IMR-90 (cell line): Measurements from ENCODE around the gene PALLD. TPM values are rescaled to one million over a fixed set of nuclear protein-coding genes. Genes with fewer than 3 reads are reported as not detected.

Experiments used
- ATAC-seq: fragments of 200-7000 bp; cut with Tn5 transposase; 2 replicates; pipeline ENCODE4 v1.9.1; 2020; ENCODE audit warnings: low read depth, mild to moderate bottlenecking, moderate library complexity
- BruUV-seq: library from RNA; stranded (reverse); fragments of 400-500 nt; replicated peaks from 2 replicates; lab custom pipeline; 2021; lab: Mats Ljungman, UMichigan
- CTCF ChIA-PET: fragments of 300-600 bp; formaldehyde crosslinking; extraction: SDS; loops from one replicate; lab custom pipeline; 2021; ENCODE audit warnings: antibody characterized with exemption; lab: Yijun Ruan, JAX
- POLR2A ChIA-PET: fragments of 300-600 bp; sonication (Branson Sonifier 250); formaldehyde crosslinking; loops from one replicate; lab custom pipeline; 2022; ENCODE audit warnings: antibody characterized with exemption; ENCODE audit not compliant: unreplicated experiment; lab: Charles Lee
- DNase-seq: peaks from one replicate; pipeline ENCODE4 v3.0.0; 2013
- H2AFZ ChIP-seq: replicated peaks from 2 replicates; pipeline ENCODE3; 2013; ENCODE audit warnings: low read length, mild to moderate bottlenecking; ENCODE audit not compliant: poor library complexity
- H2AK5ac ChIP-seq: 2 replicates; pipeline ENCODE4 v1.6.1; 2013; ENCODE audit warnings: low read depth, low read length, inconsistent platforms
- H2AK9ac ChIP-seq: replicated peaks from 2 replicates; pipeline ENCODE3; 2013; ENCODE audit warnings: mild to moderate bottlenecking, low read depth, low read length, moderate library complexity; ENCODE audit not compliant: poor library complexity
- H2BK120ac ChIP-seq: 2 replicates; pipeline ENCODE4 v1.6.1; 2013; ENCODE audit warnings: low read depth, low read length, inconsistent platforms
- H2BK15ac ChIP-seq: 3 replicates; pipeline ENCODE4 v1.6.1; 2013; ENCODE audit warnings: low read depth, low read length, inconsistent platforms
- H2BK20ac ChIP-seq: 2 replicates; pipeline ENCODE4 v1.6.1; 2013; ENCODE audit warnings: low read depth, mild to moderate bottlenecking, inconsistent platforms, low read length, moderate library complexity
- H2BK5ac ChIP-seq: 2 replicates; pipeline ENCODE4 v1.6.1; 2013; ENCODE audit warnings: mild to moderate bottlenecking, low read depth, low read length, inconsistent platforms; ENCODE audit not compliant: poor library complexity, severe bottlenecking
- H3K14ac ChIP-seq: replicated peaks from 2 replicates; pipeline ENCODE4 v1.6.1; 2013; ENCODE audit warnings: low read depth, low read length, inconsistent platforms
- H3K18ac ChIP-seq: 2 replicates; pipeline ENCODE4 v1.6.1; 2013; ENCODE audit warnings: low read depth, low read length, control low read depth
- H3K23ac ChIP-seq: 2 replicates; pipeline ENCODE4 v1.6.1; 2013; ENCODE audit warnings: low read depth, low read length, inconsistent platforms
- H3K27ac ChIP-seq: 2 replicates; pipeline ENCODE4 v1.5.1; 2013; ENCODE audit warnings: mild to moderate bottlenecking, control low read depth, low read length; ENCODE audit not compliant: insufficient read depth
- H3K27me3 ChIP-seq: 2 replicates; pipeline ENCODE4 v1.6.1; 2013; ENCODE audit warnings: low read length; ENCODE audit not compliant: control insufficient read depth, insufficient read depth
- H3K36me3 ChIP-seq: 2 replicates; pipeline ENCODE4 v1.6.1; 2013; ENCODE audit warnings: low read length, mixed read lengths; ENCODE audit not compliant: control insufficient read depth, insufficient read depth
- H3K4ac ChIP-seq: 2 replicates; pipeline ENCODE4 v1.6.1; 2013; ENCODE audit warnings: low read depth, low read length, inconsistent platforms
- H3K4me1 ChIP-seq: 2 replicates; pipeline ENCODE4 v1.6.1; 2013; ENCODE audit warnings: low read length, mixed read lengths; ENCODE audit not compliant: control insufficient read depth, insufficient read depth
- H3K4me2 ChIP-seq: 2 replicates; pipeline ENCODE4 v1.6.1; 2013; ENCODE audit warnings: low read depth, mild to moderate bottlenecking, control low read depth, low read length, moderate library complexity
- H3K4me3 ChIP-seq: 2 replicates; pipeline ENCODE4 v1.5.1; 2013; ENCODE audit warnings: low read depth, mild to moderate bottlenecking, control low read depth, low read length, moderate library complexity; ENCODE audit not compliant: insufficient read depth
- H3K56ac ChIP-seq: 2 replicates; pipeline ENCODE4 v1.6.1; 2013; ENCODE audit warnings: low read length, inconsistent platforms; ENCODE audit not compliant: insufficient read depth; ENCODE audit errors: extremely low read depth
- H3K79me1 ChIP-seq, 2 experiments: 2 replicates each; pipeline ENCODE4 v1.6.1; 2013; ENCODE audit warnings: low read length in 2 of 2, inconsistent platforms in 1 of 2, low read depth in 1 of 2
- H3K9ac ChIP-seq: 2 replicates; pipeline ENCODE4 v1.6.1; 2013; ENCODE audit warnings: low read depth, low read length, control low read depth
- H3K9me1 ChIP-seq: 2 replicates; pipeline ENCODE4 v1.6.1; 2013; ENCODE audit warnings: low read length, inconsistent platforms; ENCODE audit not compliant: insufficient read depth
- H3K9me3 ChIP-seq: 2 replicates; pipeline ENCODE4 v1.6.1; 2013; ENCODE audit warnings: low read length; ENCODE audit not compliant: control insufficient read depth, insufficient read depth
- H4K20me1 ChIP-seq: 2 replicates; pipeline ENCODE4 v1.6.1; 2013; ENCODE audit warnings: low read length, inconsistent platforms; ENCODE audit not compliant: insufficient read depth
- H4K5ac ChIP-seq: 2 replicates; pipeline ENCODE4 v1.6.1; 2013; ENCODE audit warnings: mild to moderate bottlenecking, low read depth, low read length, control low read depth
- H4K8ac ChIP-seq, 2 experiments: 2 replicates each; pipeline ENCODE4 v1.6.1; 2013; ENCODE audit warnings: low read depth in 2 of 2, low read length in 2 of 2, control low read depth in 1 of 2, inconsistent platforms in 1 of 2
- H4K91ac ChIP-seq: 2 replicates; pipeline ENCODE4 v1.6.1; 2013; ENCODE audit warnings: low read depth, low read length, inconsistent platforms; ENCODE audit not compliant: insufficient read depth
- BHLHE40 ChIP-seq: fragments of 150-350 bp; IDR thresholded peaks from 2 replicates; pipeline ENCODE4 v1.6.1; 2016; ENCODE audit warnings: mild to moderate bottlenecking, low read depth, low read length
- CHD1 ChIP-seq: IDR thresholded peaks from 2 replicates; pipeline ENCODE4 v1.6.1; 2012; ENCODE audit warnings: low read depth, low read length, improper control_type of control experiment
- FOS ChIP-seq: fragments of 150-350 bp; IDR thresholded peaks from 2 replicates; pipeline ENCODE4 v1.6.1; 2016; ENCODE audit warnings: low read depth, low read length
- MAFK ChIP-seq: IDR thresholded peaks from 2 replicates; pipeline ENCODE4 v1.6.1; 2012; ENCODE audit warnings: low read depth, low read length, improper control_type of control experiment
- MAZ ChIP-seq: IDR thresholded peaks from 2 replicates; pipeline ENCODE4 v1.6.1; 2012; ENCODE audit warnings: low read depth, mild to moderate bottlenecking, low read length, improper control_type of control experiment, moderate library complexity, borderline replicate concordance
- MXI1 ChIP-seq: IDR thresholded peaks from 2 replicates; pipeline ENCODE4 v1.6.1; 2012; ENCODE audit warnings: low read depth, mild to moderate bottlenecking, low read length, moderate library complexity, borderline replicate concordance
- POLR2A ChIP-seq: IDR thresholded peaks from 2 replicates; pipeline ENCODE4 v1.6.1; 2012; ENCODE audit warnings: mild to moderate bottlenecking, low read depth, low read length
- RAD21 ChIP-seq: IDR thresholded peaks from 2 replicates; pipeline ENCODE4 v1.6.1; 2012; ENCODE audit warnings: low read length, improper control_type of control experiment
- RFX5 ChIP-seq: IDR thresholded peaks from 2 replicates; pipeline ENCODE4 v1.8.0; 2012; ENCODE audit warnings: low read depth, mild to moderate bottlenecking, low read length, moderate library complexity
- SMC3 ChIP-seq: fragments of 150-350 bp; IDR thresholded peaks from 2 replicates; pipeline ENCODE4 v1.6.1; 2016; ENCODE audit warnings: low read depth, mild to moderate bottlenecking, antibody characterized with exemption, low read length, moderate library complexity
- WGBS, 2 experiments: methylation state at CpG; one replicate each; pipeline versions ENCODE4 v1.1.5 to v1.1.7; 2013; ENCODE audit warnings: missing lambda C conversion rate in 2 of 2; ENCODE audit not compliant: insufficient read length in 1 of 2; ENCODE audit errors: extremely low coverage in 2 of 2; 5-methylcytosine and 5-hydroxymethylcytosine counted together
- dilution Hi-C: fragments of 300-500 bp; cut with HindIII; formaldehyde crosslinking; loops from one replicate; pipeline ENCODE4 v1.14.3; 2018; ENCODE audit warnings: low sequenced_read_pairs; ENCODE audit not compliant: unreplicated experiment
- in situ Hi-C: fragments of 300-500 bp; cut with MboI; formaldehyde crosslinking; loops from 3 replicates; pipeline ENCODE4 v1.14.3; 2019; ENCODE audit warnings: low sequenced_read_pairs, inconsistent platforms, mixed read lengths
- intact Hi-C: fragments of 100-400 bp; cut with micrococcal nuclease; formaldehyde crosslinking; loops from 2 replicates; pipeline ENCODE4 v1.10.0; 2022
- polyA plus RNA-seq, 3 experiments: library from polyadenylated mRNA; depleted of rRNA; stranded (reverse); fragments of >200 nt; gene quantifications; 2 replicates each; pipeline ENCODE4 v1.2.3, GENCODE V29; 2012; ENCODE audit warnings: low replicate concordance in 1 of 3
- total RNA-seq: library from RNA; depleted of rRNA; stranded (reverse); fragments of >200 nt; gene quantifications from 2 replicates; pipeline ENCODE4 v1.2.3, GENCODE V29; 2012
- TF ChIP-seq, protein P1 (sequence below): conservative IDR thresholded peaks from 2 replicates; pipeline ENCODE4 v1.5.1; 2012; ENCODE audit warnings: mild to moderate bottlenecking, low read depth, low read length, improper control_type of control experiment
- TF ChIP-seq, protein P2 (sequence below): fragments of 150-350 bp; IDR thresholded peaks from 2 replicates; pipeline ENCODE4 v1.6.1; 2017; ENCODE audit warnings: mild to moderate bottlenecking, antibody characterized with exemption, low read length, low read depth

PALLD gene
- total and polyA plus RNA-seq, 2 of the 4 experiments (the other 2 are of a cell fraction) = 91.0 to 91.9 TPM

- Histone ChIP-seq H2AK9ac (no peak overlapping the region), H4K5ac (no peak overlapping the region), H3K23ac (no peak overlapping the region), H3K4ac (peak overlapping the region; percentile 14), H4K20me1 (no peaks in the 10 kb centered on the region), H3K27ac (no peak overlapping the region), H2BK15ac (peak overlapping the region; percentile 18; the same call in 1 of the 3 replicates), H3K9me1 (peaks cover 6% of the 10 kb centered on the region), H3K14ac (no peak overlapping the region), H2BK20ac (peak overlapping the region; percentile 73), H3K36me3 (no peaks in the 10 kb centered on the region), H2AK5ac (no peak overlapping the region), H2BK120ac (peak overlapping the region; percentile 11; the same call in 1 of the 2 replicates), H3K79me1 (0 out of 4 replicates have a peak, but pooled peaks cover 0 to 3% of the 10 kb centered on the region in 2 experiments), H3K27me3 (no peaks in the 10 kb centered on the region), H4K8ac (no peak overlapping the region), H3K9me3 (no peaks in the 10 kb centered on the region), H3K56ac (no peak overlapping the region), H3K4me3 (no peak overlapping the region), H3K9ac (no peak overlapping the region), H2BK5ac (no peak overlapping the region), H3K18ac (no peak overlapping the region), H3K4me2 (no peak overlapping the region), H2AFZ (no peak overlapping the region), H4K91ac (no peak overlapping the region), H3K4me1 (peaks cover 11% of the 10 kb centered on the region)
- no TSS peak for BruUV-seq
- dilution Hi-C loops (no loop called here), intact Hi-C loops (no loop called here), in situ Hi-C loops (no loop called here)
- WGBS, 2 experiments = 100% methylated on average over 1 of the region's 5 CpGs; no CpG with 5 or more reads in 1 of the 2 experiments
- TF ChIP-seq CHD1 (no peak), RFX5 (no peak), MXI1 (no peak), BHLHE40 (no peak), SMC3 (no peak), MAZ (no peak), POLR2A (no peak), FOS (no peak), MAFK (no peak), RAD21 (no peak)
- TF ChIP-seq, protein P1, sequence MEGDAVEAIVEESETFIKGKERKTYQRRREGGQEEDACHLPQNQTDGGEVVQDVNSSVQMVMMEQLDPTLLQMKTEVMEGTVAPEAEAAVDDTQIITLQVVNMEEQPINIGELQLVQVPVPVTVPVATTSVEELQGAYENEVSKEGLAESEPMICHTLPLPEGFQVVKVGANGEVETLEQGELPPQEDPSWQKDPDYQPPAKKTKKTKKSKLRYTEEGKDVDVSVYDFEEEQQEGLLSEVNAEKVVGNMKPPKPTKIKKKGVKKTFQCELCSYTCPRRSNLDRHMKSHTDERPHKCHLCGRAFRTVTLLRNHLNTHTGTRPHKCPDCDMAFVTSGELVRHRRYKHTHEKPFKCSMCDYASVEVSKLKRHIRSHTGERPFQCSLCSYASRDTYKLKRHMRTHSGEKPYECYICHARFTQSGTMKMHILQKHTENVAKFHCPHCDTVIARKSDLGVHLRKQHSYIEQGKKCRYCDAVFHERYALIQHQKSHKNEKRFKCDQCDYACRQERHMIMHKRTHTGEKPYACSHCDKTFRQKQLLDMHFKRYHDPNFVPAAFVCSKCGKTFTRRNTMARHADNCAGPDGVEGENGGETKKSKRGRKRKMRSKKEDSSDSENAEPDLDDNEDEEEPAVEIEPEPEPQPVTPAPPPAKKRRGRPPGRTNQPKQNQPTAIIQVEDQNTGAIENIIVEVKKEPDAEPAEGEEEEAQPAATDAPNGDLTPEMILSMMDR = no peak
- TF ChIP-seq, protein P2, sequence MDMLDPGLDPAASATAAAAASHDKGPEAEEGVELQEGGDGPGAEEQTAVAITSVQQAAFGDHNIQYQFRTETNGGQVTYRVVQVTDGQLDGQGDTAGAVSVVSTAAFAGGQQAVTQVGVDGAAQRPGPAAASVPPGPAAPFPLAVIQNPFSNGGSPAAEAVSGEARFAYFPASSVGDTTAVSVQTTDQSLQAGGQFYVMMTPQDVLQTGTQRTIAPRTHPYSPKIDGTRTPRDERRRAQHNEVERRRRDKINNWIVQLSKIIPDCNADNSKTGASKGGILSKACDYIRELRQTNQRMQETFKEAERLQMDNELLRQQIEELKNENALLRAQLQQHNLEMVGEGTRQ = no peak
- ChIA-PET CTCF (no interaction called here), POLR2A (no interaction called here)
- DNase-seq (no peak), ATAC-seq (no peak)
These were observed 296.7 kb downstream of the PALLD start for GRCh38 chr4:168793542-168793941.
